ENCODE measurements around the gene KLHL2.

GRCh38 chr4:165330666-165331065, 123.3 kb downstream of the KLHL2 start:
- TF ChIP-seq CTCF (IDR thresholded peaks at IDR 0.05; ENCODE audit: insufficient read depth, low read length) (no peak), POLR2AphosphoS5 (IDR thresholded peaks at IDR 0.05; ENCODE audit: low read depth) (no peak), REST (IDR thresholded peaks at IDR 0.05; ENCODE audit: insufficient replicate concordance, low read depth) (no peak)

Data from HL-60 (cell line).